ENCODE measurements around the gene RARG.

DNA sequence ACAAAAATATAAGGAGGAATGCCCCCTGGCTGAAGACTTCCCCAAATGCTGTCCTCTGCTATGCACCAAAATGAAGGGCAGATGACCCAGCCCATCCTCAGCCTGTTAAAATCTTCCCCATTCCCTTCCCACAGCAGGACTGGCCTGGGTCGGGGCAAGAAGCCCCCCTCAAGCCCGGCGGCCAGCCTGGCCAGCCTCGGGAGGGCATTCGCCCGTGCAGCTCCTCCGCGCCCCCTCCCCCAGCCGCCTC, 413 bp downstream of the RARG start:
- TF ChIP-seq POLR2AphosphoS5 (IDR thresholded peaks at IDR 0.05; ENCODE audit: low read depth, low read length), result no peak
- TF ChIP-seq POLR2A (IDR thresholded peaks at IDR 0.05; ENCODE audit: low read depth, low read length), result no peak
- TF ChIP-seq PAX5 (IDR thresholded peaks at IDR 0.05; ENCODE audit: insufficient read depth, low read length, severe bottlenecking), result no peak
- TF ChIP-seq TAF1 (IDR thresholded peaks at IDR 0.05; ENCODE audit: low read depth, low read length), result no peak
- no peak for TF ChIP-seq POU2F2 (IDR thresholded peaks at IDR 0.05; ENCODE audit: low read depth, low read length)
- no peak for TF ChIP-seq SPI1 (IDR thresholded peaks at IDR 0.05; ENCODE audit: low read depth, low read length)

Data from GM12891 (cell line).